ENCODE data around the gene RAPGEF1.

DNA sequence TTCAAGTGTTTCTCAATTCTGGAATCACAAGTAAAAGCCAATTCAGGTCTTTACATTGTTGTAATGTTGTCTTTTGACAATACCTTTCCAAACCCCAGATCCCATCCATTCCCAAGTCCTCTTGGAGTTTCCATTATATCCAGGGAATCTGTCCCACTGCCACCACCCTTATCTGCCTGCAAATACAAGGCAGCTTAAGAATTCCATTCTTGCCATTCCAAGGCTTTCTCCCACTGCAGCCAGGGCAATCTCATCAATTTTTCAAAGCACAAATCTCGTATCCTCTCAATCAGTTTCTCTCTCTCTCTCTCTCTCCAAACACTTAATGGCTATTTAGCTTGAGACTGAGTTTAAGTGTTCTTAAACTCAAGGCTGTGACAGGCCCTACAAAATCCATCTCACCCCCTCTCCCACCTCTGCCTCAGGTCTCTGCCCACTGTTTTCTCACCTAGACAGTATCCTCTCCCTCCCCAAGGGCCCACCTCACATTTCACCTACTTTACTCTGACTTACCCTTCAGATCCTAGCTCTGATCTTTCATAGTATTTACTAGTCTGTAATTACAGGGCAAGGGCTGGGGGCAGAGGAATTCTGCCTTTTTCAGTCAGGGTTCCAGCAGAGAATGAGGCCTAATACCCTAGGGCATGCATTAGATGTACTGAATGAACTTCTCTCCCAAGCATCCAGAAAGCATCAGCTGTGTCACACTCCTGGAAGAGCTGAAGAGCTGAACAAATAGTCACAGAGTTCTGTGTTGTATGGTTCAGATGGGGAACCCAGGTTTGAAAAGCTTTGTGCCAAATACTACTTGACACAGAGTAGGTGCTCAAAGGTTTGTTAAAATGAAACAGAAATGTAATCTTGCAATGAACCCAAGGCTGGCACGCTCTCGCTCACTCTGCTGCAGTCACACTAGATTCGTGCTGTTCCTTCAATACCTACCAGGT, 46.0 kb downstream of the RAPGEF1 start:
- TF ChIP-seq ZNF562 (CRISPR knock-in tag; IDR thresholded peaks at IDR 0.05; ENCODE audit: borderline replicate concordance) = no peak
- TF ChIP-seq, protein P1, sequence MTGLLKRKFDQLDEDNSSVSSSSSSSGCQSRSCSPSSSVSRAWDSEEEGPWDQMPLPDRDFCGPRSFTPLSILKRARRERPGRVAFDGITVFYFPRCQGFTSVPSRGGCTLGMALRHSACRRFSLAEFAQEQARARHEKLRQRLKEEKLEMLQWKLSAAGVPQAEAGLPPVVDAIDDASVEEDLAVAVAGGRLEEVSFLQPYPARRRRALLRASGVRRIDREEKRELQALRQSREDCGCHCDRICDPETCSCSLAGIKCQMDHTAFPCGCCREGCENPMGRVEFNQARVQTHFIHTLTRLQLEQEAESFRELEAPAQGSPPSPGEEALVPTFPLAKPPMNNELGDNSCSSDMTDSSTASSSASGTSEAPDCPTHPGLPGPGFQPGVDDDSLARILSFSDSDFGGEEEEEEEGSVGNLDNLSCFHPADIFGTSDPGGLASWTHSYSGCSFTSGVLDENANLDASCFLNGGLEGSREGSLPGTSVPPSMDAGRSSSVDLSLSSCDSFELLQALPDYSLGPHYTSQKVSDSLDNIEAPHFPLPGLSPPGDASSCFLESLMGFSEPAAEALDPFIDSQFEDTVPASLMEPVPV (CRISPR knock-in tag; IDR thresholded peaks at IDR 0.05) = no peak
